Forelimb muscle (tissue), 1 donor: ENCODE measurements around the gene BAHD1. TPM values are rescaled to one million over a fixed set of nuclear protein-coding genes. Genes with fewer than 3 reads are reported as not detected.

ENCODE experiments used
- DNase-seq: peaks from one replicate; pipeline ENCODE4 v3.0.0-alpha.2; 2013; ENCODE audit warnings: low read depth
- polyA plus RNA-seq: library from polyadenylated mRNA; unstranded; fragments of 120-200 nt; gene quantifications from one replicate; pipeline ENCODE4 v1.2.1, GENCODE V29; 2013; ENCODE audit not compliant: insufficient read length

Gene BAHD1
- polyA plus RNA-seq, 1 donor, result 24.6 TPM

- no peak for DNase-seq
Measured at GRCh38 chr15:40498891-40499290, 58.1 kb downstream of the BAHD1 start.

GRCh38 chr15:40499931-40500330 lies 59.2 kb downstream of the BAHD1 start:
- no peak for DNase-seq

- DNase-seq, result no peak
Measured at GRCh38 chr15:40500568-40501330, 60.0 kb downstream of the BAHD1 start.

GRCh38 chr15:40501487-40501886 lies 60.7 kb downstream of the BAHD1 start:
- DNase-seq, result no peak

- peak; percentile 57 for DNase-seq
Measured at GRCh38 chr15:40506964-40507571, 66.3 kb downstream of the BAHD1 start.

GRCh38 chr15:40508216-40508615 lies 67.5 kb downstream of the BAHD1 start:
- DNase-seq, result no peak

- no peak for DNase-seq
Measured at GRCh38 chr15:40510201-40510600, 69.4 kb downstream of the BAHD1 start.

GRCh38 chr15:40511093-40511471 lies 70.3 kb downstream of the BAHD1 start:
- no peak for DNase-seq

- no peak for DNase-seq
Measured at GRCh38 chr15:40511472-40512133, 70.8 kb downstream of the BAHD1 start.

- no peak for DNase-seq
Measured at GRCh38 chr15:40512440-40512839, 71.7 kb downstream of the BAHD1 start.

- DNase-seq, result no peak
Measured at GRCh38 chr15:40513609-40514008, 72.9 kb downstream of the BAHD1 start.

- no peak for DNase-seq
Measured at GRCh38 chr15:40516322-40516721, 75.6 kb downstream of the BAHD1 start.

Other genes with a start within 250 kb of the BAHD1 start
- 0.83 TPM for gene PAK6, start 201.9 kb upstream of the BAHD1 start, polyA plus RNA-seq
- gene ANKRD63, start 157.9 kb upstream of the BAHD1 start, polyA plus RNA-seq, result 0.32 TPM
- gene PLCB2, start 133.0 kb upstream of the BAHD1 start, polyA plus RNA-seq, result 10.2 TPM
- 14.1 TPM for gene INAFM2, start 117.3 kb upstream of the BAHD1 start, polyA plus RNA-seq
- gene CCDC9B, start 100.0 kb upstream of the BAHD1 start, polyA plus RNA-seq, result 17.0 TPM
- not detected for gene PHGR1, start 89.9 kb upstream of the BAHD1 start, polyA plus RNA-seq
- gene DISP2, start 82.7 kb upstream of the BAHD1 start, polyA plus RNA-seq, result 1.4 TPM
- gene KNSTRN, start 58.2 kb upstream of the BAHD1 start, polyA plus RNA-seq, result 20.0 TPM
- gene IVD, start 35.2 kb upstream of the BAHD1 start, polyA plus RNA-seq, result 54.4 TPM
- 33.8 TPM for gene CHST14, start 30.0 kb downstream of the BAHD1 start, polyA plus RNA-seq
- gene CCDC32, start 124.1 kb downstream of the BAHD1 start, polyA plus RNA-seq, result 14.7 TPM
- 8.7 TPM for gene RPUSD2, start 128.3 kb downstream of the BAHD1 start, polyA plus RNA-seq
- 7.5 TPM for gene KNL1, start 153.3 kb downstream of the BAHD1 start, polyA plus RNA-seq